Epithelial cell of prostate (primary cell): Measurements from ENCODE around the gene WHRN.
A peak's percentile ranks its signal among the peaks of the same experiment; 100 is the strongest.

Source experiments
- DNase-seq: peaks from one replicate; pipeline ENCODE4 v3.0.0-alpha.2; 2011; ENCODE audit warnings: low read depth, low spot score
- H3K27ac ChIP-seq: fragments of 450-650 bp; 2 replicates; pipeline ENCODE4 v1.5.1; 2017; ENCODE audit warnings: mild to moderate bottlenecking

The WHRN gene

DNA sequence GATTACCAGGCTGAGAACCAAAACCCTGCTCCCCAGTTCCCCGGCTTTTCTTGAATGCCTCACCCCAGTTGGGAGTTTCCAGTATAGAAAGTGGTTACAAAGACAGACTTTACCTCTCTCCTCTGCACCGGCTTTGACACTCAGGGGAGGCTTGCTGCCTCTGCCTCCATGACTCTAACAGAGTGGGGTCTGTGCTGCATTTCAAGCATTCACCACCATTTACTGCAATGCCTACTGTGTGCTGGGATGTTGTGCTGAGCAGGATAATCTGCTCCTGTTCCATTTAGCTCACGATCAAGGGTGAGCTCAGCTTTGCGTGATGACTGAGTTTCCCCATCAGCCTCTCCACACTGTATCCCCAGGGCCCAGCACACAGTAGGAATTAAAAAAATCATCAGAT is 77.6 kb downstream of the WHRN start:
- H3K27ac ChIP-seq, result no peak overlapping the region
- no peak for DNase-seq

DNA sequence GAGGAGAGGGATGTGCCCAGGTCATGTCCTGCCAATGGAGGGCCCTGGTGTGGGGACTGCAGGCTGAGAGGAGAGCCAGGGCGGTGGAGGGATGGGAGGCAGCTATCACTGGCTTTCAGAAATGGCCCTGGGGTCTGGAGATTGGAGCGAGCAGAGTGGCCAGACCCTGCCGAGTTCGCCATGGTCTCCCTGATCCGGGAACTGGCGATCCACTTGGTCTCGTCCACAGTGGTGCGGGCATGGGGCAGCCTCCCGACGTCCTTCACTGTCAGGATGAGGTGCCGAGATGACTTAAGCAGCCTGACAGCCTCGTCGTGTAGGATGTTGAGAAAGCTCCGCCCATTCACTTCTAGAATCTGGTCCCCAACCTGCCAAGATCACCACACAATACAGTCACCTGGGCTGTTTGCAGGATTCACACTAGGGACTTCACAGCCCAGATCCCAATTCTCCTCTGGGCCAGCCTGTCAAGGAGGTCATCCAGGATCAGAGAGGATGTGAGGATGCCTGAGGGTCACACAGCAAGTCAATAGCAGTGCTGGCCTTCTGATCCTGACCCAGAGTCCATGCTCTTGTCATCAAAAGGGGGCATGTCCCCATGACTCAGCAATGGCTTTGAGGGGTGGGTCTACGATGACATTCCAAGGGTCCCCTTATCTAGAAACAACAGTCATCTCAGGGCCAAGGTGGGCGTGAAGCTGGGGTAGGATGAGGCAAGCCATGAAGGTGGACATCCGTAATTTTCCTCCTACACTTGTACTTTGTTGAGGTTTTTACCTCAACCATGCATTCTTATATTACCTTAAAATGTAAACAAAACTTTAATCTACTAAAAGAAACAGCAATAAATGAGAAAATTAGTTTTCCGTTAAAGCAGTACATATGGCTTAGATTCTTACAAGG is 79.0 kb downstream of the WHRN start:
- no peak for DNase-seq
- no peak overlapping the region for H3K27ac ChIP-seq

DNA sequence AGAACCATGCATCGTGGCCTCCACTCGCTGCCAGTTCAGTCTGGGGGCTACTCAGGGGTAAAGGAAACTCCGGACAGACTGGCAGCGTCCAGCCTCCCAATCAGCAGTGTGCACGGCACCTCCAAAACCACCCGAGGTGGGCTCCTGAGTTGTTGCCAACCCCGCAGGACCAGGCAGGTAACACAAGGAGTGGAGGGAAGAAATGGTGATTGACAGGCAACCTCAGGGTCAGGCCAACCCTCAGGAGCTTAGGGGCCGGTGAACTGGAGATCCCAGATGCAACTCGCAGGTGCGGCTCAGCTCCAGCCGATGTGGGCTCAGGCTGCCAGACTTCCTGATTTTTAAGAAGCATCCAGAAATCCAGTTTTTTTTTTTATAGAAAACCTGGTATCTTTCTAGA is 80.1 kb downstream of the WHRN start:
- no peak for DNase-seq
- no peak overlapping the region for H3K27ac ChIP-seq

DNA sequence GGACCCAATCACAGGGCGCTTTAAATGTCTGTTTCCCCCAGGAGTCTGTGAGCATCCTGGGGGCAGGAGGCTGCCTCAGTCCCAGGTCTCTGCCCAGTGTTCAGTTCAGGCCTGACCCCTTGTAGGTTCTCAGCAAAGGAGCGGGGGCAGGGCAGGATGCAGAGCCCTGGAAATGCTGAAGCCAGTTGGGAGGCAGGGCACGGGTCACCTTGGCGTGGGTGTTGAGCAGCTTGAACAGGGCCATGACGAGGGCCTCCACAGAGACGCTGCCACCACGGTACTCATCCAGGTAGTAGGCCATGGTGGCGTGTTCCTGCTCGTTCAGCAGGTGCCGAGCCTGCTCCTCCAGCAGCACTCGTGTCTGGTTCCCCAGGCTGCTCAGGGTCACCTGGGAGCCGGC is 81.1 kb downstream of the WHRN start:
- no peak overlapping the region for H3K27ac ChIP-seq
- DNase-seq, result no peak

DNA sequence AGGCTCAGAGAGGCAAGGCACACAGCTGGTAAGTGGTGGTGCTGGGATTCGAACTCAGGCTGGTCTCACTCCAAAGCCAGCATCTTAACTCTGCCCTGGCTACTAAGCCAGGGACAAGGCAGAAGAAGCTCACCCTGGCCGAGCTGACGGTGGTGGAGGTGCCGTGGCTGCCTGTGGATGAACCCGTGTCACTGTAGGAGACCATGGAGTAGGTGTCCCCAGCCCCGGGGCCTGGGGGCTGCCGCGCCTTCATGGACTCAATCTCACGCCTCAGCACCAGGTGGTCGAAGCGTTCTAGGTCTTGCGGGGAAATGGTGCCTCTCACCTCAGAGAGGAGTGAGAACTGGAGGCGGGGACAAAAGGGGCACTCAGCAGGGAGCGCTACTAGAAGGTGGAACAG is 82.1 kb downstream of the WHRN start:
- no peak overlapping the region for H3K27ac ChIP-seq
- DNase-seq, result no peak

DNA sequence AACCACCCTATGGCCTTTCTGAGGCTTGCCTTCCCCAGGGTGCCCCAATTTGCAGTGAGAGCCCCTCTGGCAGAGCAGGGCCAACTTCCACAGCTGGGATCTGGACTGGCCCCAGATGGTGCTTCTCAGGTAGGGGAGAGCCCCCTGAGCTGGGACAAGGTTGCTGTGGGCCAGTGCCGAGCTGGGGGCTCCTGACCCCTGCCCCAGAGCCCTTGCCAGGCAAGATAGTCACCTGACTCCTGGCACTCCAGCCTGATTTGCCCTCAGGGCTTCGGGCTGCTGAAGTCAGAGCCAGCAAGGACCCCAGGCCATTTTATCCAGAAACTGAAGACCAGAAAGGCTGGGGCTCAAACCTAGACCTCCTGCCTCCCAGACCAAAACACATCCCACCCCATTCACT is 84.1 kb downstream of the WHRN start:
- H3K27ac ChIP-seq, result no peak overlapping the region
- DNase-seq, result no peak

DNA sequence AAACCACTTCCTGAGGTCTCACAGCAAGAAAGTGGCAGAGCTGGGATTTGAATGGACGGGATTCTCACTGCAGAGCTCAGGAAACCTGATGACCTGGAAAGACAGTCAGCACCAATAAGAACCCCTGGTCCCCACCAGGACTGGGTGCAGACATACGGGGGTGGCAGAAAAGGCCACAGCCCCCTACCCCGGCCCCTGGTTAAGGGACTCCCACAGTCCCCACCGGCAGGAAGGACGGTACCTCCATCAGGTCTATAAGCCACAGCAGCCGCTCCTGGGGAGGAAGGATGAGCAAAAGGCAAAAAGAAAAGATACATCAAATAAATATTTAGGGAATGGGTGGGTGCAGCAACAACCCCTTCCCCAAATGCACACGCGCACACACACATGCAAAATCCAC is 85.5 kb downstream of the WHRN start:
- no peak for DNase-seq
- H3K27ac ChIP-seq, result no peak overlapping the region

DNA sequence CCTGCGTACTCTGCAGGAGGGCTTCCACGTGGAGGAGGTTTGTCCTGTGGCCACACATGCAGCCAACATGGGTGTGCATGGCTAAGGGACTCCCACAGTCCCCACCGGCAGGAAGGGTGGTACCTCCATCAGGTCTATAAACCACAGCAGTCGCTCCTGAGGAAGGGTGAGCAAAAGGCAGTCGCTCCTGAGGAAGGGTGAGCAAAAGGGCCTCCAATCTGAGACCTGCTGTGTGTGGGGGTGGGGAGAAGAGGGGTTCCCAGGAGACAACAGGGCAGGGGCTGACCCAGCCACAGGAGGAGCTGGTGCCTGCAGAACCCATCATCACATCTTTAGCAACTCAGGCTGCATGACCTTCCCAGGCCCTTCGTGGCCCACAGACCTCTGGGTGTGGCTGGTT is 87.2 kb downstream of the WHRN start:
- no peak for DNase-seq
- no peak overlapping the region for H3K27ac ChIP-seq

DNA sequence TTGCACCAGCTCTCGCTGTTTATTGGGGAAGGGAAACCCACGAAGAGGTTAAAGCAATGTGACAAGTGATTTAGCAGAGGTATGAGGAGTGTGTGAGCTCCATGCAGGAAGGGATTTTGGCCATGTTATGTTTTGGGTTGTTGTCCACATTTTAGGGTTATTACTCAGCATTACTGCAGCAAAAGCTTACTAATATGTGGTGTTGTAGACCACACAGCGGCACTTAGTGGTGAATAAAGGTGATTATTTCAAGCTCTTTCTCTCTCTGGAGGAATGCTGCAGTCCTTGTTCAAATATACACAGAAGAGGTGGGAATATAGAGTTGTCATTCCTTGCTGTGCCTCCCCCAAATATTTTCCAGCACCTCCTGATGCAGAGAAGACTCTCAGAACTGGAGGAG is 87.8 kb downstream of the WHRN start:
- DNase-seq, result no peak
- H3K27ac ChIP-seq, result no peak overlapping the region

DNA sequence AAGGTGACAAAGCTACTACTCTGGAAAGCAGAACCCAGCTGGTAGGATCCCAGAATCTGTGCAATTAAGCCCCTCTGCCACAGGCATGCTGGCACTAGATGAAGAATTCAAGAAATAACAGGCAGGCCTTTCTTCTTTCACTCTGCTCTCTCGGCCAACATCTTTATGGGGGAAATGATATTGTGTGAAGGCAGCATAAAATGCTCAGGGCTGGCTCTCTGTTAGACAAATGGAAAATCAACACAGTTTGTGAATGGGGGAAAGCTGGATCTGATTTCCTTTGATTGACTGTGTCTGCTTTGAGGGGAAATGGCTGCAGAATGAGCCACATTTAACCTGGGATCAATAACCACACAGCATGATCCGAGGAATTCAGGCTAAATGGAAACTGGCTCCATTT is 88.4 kb downstream of the WHRN start:
- H3K27ac ChIP-seq, result no peak overlapping the region
- no peak for DNase-seq

DNA sequence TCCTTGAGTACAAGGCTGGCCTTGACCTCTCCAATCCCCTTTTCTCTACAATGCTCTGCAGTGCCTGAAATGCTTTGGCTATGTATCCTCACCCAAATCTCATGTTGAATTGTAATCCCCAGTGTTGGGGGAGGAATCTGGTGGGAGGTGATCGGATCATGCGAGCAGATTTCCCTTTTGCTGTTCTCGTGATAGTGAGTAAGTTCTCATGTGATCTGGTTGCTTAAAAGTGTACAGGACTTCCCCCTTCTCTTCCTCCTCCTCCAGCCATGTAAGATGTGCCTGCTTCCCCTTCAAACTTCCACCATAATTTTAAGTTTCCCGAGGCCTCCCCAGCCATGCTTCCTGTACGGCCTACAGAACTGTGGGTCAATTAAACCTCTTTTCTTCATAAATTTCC is 89.0 kb downstream of the WHRN start:
- no peak overlapping the region for H3K27ac ChIP-seq
- DNase-seq, result no peak

DNA sequence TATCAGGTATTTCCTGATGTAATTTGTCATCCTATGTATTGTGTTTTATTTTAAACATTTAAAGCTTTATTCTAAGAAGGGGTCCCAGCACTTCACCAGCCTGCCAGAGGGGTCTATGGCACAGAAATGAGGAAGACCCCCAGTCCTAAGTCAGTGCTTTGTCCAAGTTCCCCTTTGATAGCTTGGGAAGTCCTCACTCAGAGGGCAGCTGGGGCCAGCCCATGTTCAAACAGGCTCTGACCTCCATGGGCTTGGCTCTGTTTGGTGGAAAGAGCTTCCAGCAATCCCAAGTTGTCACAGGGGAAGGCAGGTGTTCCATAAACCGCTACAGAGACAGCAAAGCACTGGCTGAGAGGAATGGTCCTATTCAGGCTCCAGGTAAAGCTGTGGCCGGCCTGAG is 90.9 kb downstream of the WHRN start:
- no peak overlapping the region for H3K27ac ChIP-seq
- DNase-seq, result no peak

DNA sequence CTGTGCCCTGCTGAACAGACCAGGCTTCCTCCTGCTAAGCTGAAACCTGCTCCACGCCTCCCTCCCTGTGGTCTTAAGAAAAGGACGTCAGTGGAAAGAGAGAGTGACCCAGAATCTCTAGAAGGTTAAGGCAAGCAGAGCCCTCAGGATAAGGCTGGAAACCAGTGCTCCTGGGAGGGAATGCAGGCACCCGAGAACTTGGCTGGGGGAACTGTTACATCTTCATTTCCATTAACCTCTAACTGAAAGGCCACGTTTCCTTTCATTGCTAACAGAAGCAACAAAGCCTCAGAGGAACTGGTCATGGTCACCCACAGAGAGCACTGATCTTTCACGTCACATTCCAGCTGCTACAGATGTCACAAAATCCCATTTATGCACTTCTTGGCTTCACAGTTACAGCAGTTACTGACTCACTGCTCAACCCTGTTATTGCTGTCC is 91.4 kb downstream of the WHRN start:
- no peak overlapping the region for H3K27ac ChIP-seq
- no peak for DNase-seq

DNA sequence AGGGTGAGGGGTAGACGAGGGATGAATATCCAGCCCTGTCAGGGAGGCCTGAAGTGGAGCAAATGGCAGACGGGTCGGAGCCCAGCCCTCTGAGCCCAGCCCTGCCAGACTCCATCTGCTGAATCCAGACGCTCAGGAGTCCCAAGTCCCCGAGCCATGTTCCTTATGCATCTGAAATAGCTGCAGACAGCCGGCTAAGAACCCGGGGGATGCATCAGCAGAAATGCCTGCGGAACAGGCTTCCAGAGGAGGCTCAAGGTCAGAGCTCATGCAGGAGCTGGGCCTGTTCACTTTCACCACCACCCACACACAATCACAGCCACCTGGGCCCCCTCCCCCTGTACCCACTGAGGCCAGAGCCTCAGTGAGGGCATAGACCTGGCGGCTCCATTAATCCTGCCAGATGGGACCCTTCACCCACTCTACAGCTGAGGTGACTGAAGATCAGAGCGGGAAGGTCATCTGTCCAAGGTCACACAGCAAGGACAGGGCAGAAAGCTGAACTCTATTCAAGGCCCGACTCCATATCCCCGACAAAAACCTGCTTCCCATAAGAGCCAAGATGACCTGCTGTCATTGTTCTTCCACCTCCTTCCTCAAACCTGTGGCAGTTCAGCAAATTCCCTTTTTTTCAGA is 93.1 kb downstream of the WHRN start:
- H3K27ac ChIP-seq, result no peak overlapping the region
- no peak for DNase-seq

DNA sequence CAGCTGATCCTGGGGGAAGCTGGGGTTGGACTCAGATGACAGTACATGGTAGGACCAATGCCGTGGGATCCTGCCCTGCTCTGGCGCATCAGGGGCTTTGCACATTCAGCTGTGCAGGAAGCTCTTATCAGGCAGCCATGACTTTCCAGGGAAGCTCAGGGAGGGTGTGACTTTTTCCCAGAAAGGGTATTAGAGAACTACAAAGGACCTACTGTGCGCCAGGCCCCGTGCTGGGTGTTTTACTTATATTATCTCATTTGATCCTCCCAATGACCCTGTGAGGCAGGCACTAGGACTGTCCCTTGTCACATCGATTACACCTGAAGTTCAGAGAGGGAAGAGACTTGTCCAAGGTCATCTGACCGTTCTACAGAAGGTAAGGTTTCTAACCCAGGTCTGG is 93.8 kb downstream of the WHRN start:
- peak overlapping the region; percentile 22 for H3K27ac ChIP-seq
- no peak for DNase-seq

DNA sequence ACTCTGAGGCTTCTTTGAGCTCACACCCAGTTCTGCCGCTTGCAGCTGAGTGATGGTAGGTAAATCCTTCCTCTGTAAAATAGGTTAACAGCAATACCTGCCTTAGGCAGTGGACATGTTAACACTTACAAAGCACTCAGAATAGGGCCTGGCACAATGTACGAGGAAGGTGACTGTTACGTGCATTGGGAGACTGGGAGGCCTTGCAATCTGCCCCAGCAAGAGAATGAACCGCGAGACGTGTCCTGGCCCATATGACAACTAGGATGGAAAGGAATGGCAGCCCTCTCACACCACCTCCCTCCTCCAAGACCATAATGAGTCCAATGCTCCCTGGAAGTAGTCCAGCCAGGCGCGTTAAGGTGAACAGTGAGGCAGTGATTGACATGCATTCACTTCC is 94.4 kb downstream of the WHRN start:
- H3K27ac ChIP-seq, result peak overlapping the region; percentile 22
- DNase-seq, result peak; percentile 80

DNA sequence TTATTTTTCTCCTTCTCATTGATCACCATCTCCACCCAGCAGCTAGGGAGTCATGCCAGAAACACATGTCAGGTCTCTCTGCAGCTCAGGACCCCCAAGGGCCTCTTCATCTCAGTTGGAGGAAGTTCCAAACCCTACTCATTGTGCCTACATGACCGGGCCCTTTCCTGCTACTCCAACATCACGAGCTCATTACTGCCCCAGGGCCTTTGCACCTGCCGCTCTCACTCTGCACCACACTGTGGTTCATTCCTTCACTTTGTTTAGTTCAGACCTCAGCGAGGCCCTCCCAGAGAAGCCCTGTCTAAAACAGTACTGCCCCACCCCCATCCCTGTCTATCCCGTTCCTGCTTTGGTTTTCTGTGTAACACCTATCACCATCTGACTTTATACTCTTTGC is 95.4 kb downstream of the WHRN start:
- no peak overlapping the region for H3K27ac ChIP-seq
- DNase-seq, result no peak

DNA sequence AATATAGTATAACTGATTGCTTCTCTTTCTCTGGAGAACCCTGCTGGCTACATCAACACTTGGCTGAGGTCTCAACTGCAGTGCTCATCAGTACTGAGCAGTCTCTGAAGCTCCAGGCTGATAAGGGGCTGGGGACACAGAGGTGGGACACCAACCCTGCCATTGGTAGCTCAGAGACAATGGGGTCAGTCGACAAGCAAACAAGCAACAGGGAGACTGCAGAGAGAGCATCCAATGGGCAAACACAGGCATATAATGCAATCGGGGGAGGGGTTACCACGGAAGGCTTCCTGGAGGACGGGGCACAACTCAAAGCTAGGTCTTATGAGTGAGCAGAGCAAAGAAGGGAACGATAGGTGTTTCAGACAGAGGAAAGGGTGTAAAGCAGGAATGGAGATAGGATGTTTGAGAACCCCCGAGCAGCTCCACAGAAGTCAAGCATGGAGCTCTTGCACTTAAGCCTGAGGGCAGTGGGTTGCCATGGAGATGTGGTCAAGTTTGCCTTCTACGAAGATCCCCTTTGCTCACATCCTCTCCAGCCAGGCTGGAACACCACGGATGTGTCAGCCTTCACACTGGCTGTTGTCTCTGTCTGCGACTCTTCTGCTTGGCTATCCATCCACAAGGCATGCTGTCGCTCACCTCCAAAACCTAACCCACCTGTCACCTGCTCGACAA is 96.0 kb downstream of the WHRN start:
- no peak overlapping the region for H3K27ac ChIP-seq
- DNase-seq, result no peak

DNA sequence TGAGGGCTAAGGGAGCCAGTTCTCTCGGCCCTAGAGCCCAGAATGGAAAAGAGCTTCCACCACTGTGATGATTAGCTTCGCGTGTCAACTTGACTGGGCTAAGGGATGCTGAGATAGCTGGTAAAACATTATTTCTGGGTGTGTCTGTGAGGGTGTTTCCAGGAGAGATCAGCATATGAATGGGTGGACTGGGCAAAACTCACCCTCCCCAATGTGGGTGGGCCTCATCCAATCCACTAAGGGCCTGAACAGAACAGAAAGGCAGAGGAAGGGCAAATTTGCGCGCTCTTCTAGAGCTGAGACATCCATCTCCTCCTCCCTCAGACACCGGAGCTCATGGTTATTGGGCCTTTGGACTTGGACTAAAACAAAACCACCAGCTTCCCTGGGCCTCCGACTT is 96.6 kb downstream of the WHRN start:
- H3K27ac ChIP-seq, result no peak overlapping the region
- DNase-seq, result no peak

DNA sequence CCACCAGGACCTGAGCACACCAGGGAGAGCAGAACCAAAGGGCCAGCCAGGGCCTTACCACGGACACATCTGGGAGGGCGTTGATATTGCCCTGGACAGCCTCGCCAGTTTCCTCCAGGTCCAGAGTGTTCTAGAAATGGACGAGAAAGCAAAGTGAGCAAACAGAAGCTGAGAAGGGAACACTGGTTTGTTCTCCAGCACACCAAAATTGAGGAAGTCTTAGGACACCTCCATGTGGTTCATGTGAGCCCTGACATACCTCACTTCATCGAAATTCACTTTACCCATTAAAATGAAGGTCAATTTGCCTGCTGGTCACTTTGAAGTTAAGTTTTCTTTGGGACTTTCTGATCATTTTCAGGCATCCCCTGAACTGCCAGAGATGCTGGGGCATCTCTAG is 97.4 kb downstream of the WHRN start:
- DNase-seq, result no peak

DNA sequence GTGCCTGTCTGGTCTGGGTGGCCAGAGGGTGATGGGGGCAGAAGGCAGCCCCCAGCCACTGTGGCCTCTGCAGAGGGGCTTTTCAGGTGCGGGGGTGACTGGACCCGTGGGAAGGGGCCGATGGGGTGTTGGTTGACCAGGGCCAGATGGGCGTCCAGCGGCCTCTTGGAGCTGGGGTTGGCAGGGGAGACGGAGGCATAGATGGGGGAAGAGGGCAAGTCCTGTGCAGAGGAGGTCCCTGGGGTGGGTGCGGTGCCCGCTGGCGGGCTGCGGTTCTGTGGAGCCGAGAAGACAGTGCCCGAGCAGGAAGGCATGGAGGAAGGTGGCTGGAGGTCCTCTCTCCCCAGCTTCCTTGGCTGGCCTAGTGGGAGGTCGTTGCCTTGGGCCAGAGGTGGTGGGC is 98.8 kb downstream of the WHRN start:
- DNase-seq, result no peak
- no peak overlapping the region for H3K27ac ChIP-seq

More for the DNA sequence above, 97.4 kb downstream of the WHRN start:
- no peak overlapping the region for H3K27ac ChIP-seq
